Endothelial cell of umbilical vein (primary cell): ENCODE measurements around the gene GPR150. TPM values are rescaled to one million over a fixed set of nuclear protein-coding genes. Genes with fewer than 3 reads are reported as not detected.

Experiments used
- BruUV-seq: library from RNA; stranded (reverse); fragments of 400-500 nt; replicated peaks from 2 replicates; lab custom pipeline; 2021; lab: Mats Ljungman, UMichigan
- CTCF ChIA-PET: fragments of 300-600, 350-600 bp; sonication (Branson Sonifier 250); formaldehyde crosslinking; loops from one replicate; lab custom pipeline; 2021; ENCODE audit warnings: antibody characterized with exemption, inconsistent platforms; lab: Charles Lee
- POLR2A ChIA-PET: fragments of 300-600, 350-600 bp; sonication (Branson Sonifier 250); formaldehyde crosslinking; loops from one replicate; lab custom pipeline; 2021; ENCODE audit warnings: antibody characterized with exemption, inconsistent platforms; lab: Charles Lee
- DNase-seq: peaks from one replicate; pipeline ENCODE4 v3.0.0-alpha.2; 2011; ENCODE audit warnings: low read depth, low spot score
- FAIRE-seq: peaks from 2 replicates; lab custom pipeline; 2011; peaks lifted over from hg19 to GRCh38; lab: Jason Lieb, UNC
- H2AFZ ChIP-seq: 2 replicates; pipeline ENCODE4 v1.6.0; 2012; ENCODE audit warnings: low read depth, low read length, control low read depth, inconsistent platforms
- H3K27ac ChIP-seq: 2 replicates; pipeline ENCODE4 v1.5.1; 2011; ENCODE audit warnings: low read depth, mild to moderate bottlenecking, control low read depth, low read length, moderate library complexity; ENCODE audit not compliant: insufficient read depth
- H3K27me3 ChIP-seq, 2 experiments: 2 replicates each; pipeline versions ENCODE4 v1.6.0 to v1.6.1; 2011; ENCODE audit warnings: low read length in 2 of 2, mixed read lengths in 1 of 2; ENCODE audit not compliant: control insufficient read depth in 2 of 2, insufficient read depth in 2 of 2
- H3K36me3 ChIP-seq, 2 experiments: 2 replicates in 1 of 2; 3 replicates in 1 of 2; pipeline ENCODE4 v1.5.1; 2011; ENCODE audit warnings: low read length in 2 of 2, mild to moderate bottlenecking in 1 of 2, moderate library complexity in 1 of 2; ENCODE audit not compliant: control insufficient read depth in 2 of 2, insufficient read depth in 2 of 2; ENCODE audit errors: extremely low read depth in 1 of 2
- H3K4me1 ChIP-seq: 3 replicates; pipeline ENCODE4 v1.5.1; 2011; ENCODE audit warnings: mild to moderate bottlenecking, low read length; ENCODE audit not compliant: control insufficient read depth, insufficient read depth; ENCODE audit errors: extremely low read depth
- H3K4me2 ChIP-seq: 2 replicates; pipeline ENCODE4 v1.6.1; 2011; ENCODE audit warnings: low read length, control low read depth, mixed read lengths; ENCODE audit not compliant: insufficient read depth
- H3K4me3 ChIP-seq, 3 experiments: fragments of 200-600 bp in 1 of 3; sonication (generic), shearing (Covaris generic) in 1 of 3; replicated peaks in 1 of 3; 2 replicates each; pipeline ENCODE4 v1.5.1; 2011 to 2016; ENCODE audit warnings: control low read depth in 3 of 3, low read length in 3 of 3, mild to moderate bottlenecking in 2 of 3, inconsistent platforms in 1 of 3, low read depth in 1 of 3, moderate library complexity in 1 of 3; ENCODE audit not compliant: insufficient read depth in 1 of 3
- H3K79me2 ChIP-seq: 2 replicates; pipeline ENCODE4 v1.6.0; 2012; ENCODE audit warnings: low read length, inconsistent platforms; ENCODE audit not compliant: control insufficient read depth, insufficient read depth
- H3K9ac ChIP-seq: replicated peaks from 2 replicates; pipeline ENCODE3; 2011; ENCODE audit warnings: low read length, control low read depth; ENCODE audit not compliant: insufficient read depth; ENCODE audit errors: extremely low read depth
- H3K9me1 ChIP-seq: replicated peaks from 3 replicates; pipeline ENCODE4 v1.6.0; 2011; ENCODE audit warnings: mild to moderate bottlenecking, low read length; ENCODE audit not compliant: control insufficient read depth, insufficient read depth; ENCODE audit errors: extremely low read depth
- H3K9me3 ChIP-seq: replicated peaks from 2 replicates; pipeline ENCODE4 v1.5.1; 2012; ENCODE audit warnings: low read length, inconsistent platforms; ENCODE audit not compliant: control insufficient read depth, insufficient read depth
- H4K20me1 ChIP-seq: replicated peaks from 2 replicates; pipeline ENCODE3; 2011; ENCODE audit warnings: mild to moderate bottlenecking, low read length; ENCODE audit not compliant: control insufficient read depth, insufficient read depth; ENCODE audit errors: extremely low read depth
- CTCF ChIP-seq, 2 donors: IDR thresholded peaks; 1 replicate in 1 of 2; 2 replicates in 1 of 2; pipeline ENCODE4 v1.5.1; 2011; ENCODE audit warnings: low read length in 2 of 2, mild to moderate bottlenecking in 2 of 2, moderate library complexity in 2 of 2, control low read depth in 1 of 2, inconsistent platforms in 1 of 2, low read depth in 1 of 2; ENCODE audit not compliant: insufficient read depth in 1 of 2; ENCODE audit errors: extremely low read depth in 1 of 2
- EZH2 ChIP-seq: IDR thresholded peaks from 2 replicates; pipeline ENCODE4 v1.6.1; 2012; ENCODE audit warnings: borderline replicate concordance, low read depth, mild to moderate bottlenecking, moderate library complexity, low read length, inconsistent platforms; ENCODE audit not compliant: severe bottlenecking
- FOS ChIP-seq: IDR thresholded peaks from 2 replicates; pipeline ENCODE4 v1.6.1; 2011; ENCODE audit warnings: mild to moderate bottlenecking, low read length, moderate library complexity, borderline replicate concordance; ENCODE audit not compliant: insufficient read depth
- GATA2 ChIP-seq: IDR thresholded peaks from 2 replicates; pipeline ENCODE4 v1.7.0; 2011; ENCODE audit warnings: low read depth, mild to moderate bottlenecking, moderate library complexity, mixed read lengths, low read length; ENCODE audit not compliant: insufficient read length, insufficient read depth
- JUN ChIP-seq: IDR thresholded peaks from 2 replicates; pipeline ENCODE4 v1.6.1; 2011; ENCODE audit warnings: borderline replicate concordance, low read depth; ENCODE audit not compliant: insufficient read length, insufficient read depth
- MAX ChIP-seq: IDR thresholded peaks from 2 replicates; pipeline ENCODE4 v1.6.1; 2011; ENCODE audit not compliant: insufficient read depth, insufficient read length
- MYC ChIP-seq: IDR thresholded peaks from one replicate; pipeline ENCODE4 v1.6.1; 2011; ENCODE audit warnings: mild to moderate bottlenecking, low read depth, low read length
- POLR2A ChIP-seq: IDR thresholded peaks from 2 replicates; pipeline ENCODE4 v1.6.1; 2012; ENCODE audit warnings: low read depth, mild to moderate bottlenecking, control low read depth, low read length
- POLR2AphosphoS5 ChIP-seq: IDR thresholded peaks from 2 replicates; pipeline ENCODE4 v1.6.1; 2012; ENCODE audit warnings: low read depth, mild to moderate bottlenecking, control low read depth, low read length, moderate library complexity; ENCODE audit not compliant: insufficient read depth
- dilution Hi-C: fragments of 300-500 bp; cut with MboI; formaldehyde crosslinking; loops from one replicate; pipeline ENCODE4 v1.15.0; 2019; ENCODE audit warnings: low sequenced_read_pairs; ENCODE audit not compliant: extremely low pct_ligation_motif_present
- intact Hi-C: fragments of 100-400 bp; cut with micrococcal nuclease; formaldehyde crosslinking; loops from one replicate; pipeline ENCODE4 v1.10.0; 2022
- polyA plus RNA-seq, 4 experiments: library from polyadenylated mRNA; depleted of rRNA in 3 of 4; stranded (reverse) in 3 of 4; unstranded in 1 of 4; fragments of >200 nt; gene quantifications; 2 replicates each; pipeline versions ENCODE4 v1.2.1 to v1.2.3, GENCODE V29; 2011 to 2012; ENCODE audit warnings: missing spikeins in 1 of 4
- total RNA-seq: library from RNA; stranded (reverse); gene quantifications from 2 replicates; pipeline ENCODE4 v1.2.3, GENCODE V29; 2021

The GPR150 gene
- total and polyA plus RNA-seq, 2 donors (not counting 3 experiments of a cell fraction or from before 2014, with no cell fraction given): 0.28 to 0.31 TPM

- H2AFZ ChIP-seq: no peak overlapping the region
- H3K4me3 ChIP-seq: no peak overlapping the region
- POLR2A ChIA-PET: no interaction called here
- no peak overlapping the region for H3K27ac ChIP-seq
- no peak overlapping the region for H3K9ac ChIP-seq
- CTCF ChIA-PET: interaction anchor here (1.1 to 1.9 kb wide), 5 partner anchors 9 to 159 kb away, joined by 4 to 10 read pairs (median 5); partner anchors contain the start of genes ARSK, RFESD and SKIC3
- FAIRE-seq (no peak), DNase-seq (no peak)
- no peaks in the 10 kb centered on the region for H3K9me1 ChIP-seq
- no peaks in the 10 kb centered on the region for H3K79me2 ChIP-seq
- no peaks in the 10 kb centered on the region for H3K27me3 ChIP-seq
- H3K4me1 ChIP-seq: peaks cover 23% of the 10 kb centered on the region
- H3K4me2 ChIP-seq: no peak overlapping the region
- dilution Hi-C loops: no loop called here
- no TSS peak for BruUV-seq
- TF ChIP-seq EZH2 (no peak), CTCF (IDR thresholded peaks at IDR 0.05; ENCODE audit: extremely low read depth in 1 of 2, insufficient read depth in 1 of 2, low read depth in 1 of 2, low read length in 2 of 2) (no peak), POLR2AphosphoS5 (no peak), GATA2 (no peak), FOS (no peak), MAX (no peak), POLR2A (no peak), MYC (no peak), JUN (no peak)
- no peaks in the 10 kb centered on the region for H3K9me3 ChIP-seq
- H3K36me3 ChIP-seq: no peaks in the 10 kb centered on the region
- intact Hi-C loops: loop anchor here (1.0 kb wide), 2 partner anchors 9 to 24 kb away; partner anchors contain the start of gene RFESD
- H4K20me1 ChIP-seq: no peaks in the 10 kb centered on the region
These were observed 2.1 kb downstream of the GPR150 start for GRCh38 chr5:95621839-95622629.
